ENCODE data around the gene VSIG4. TPM values are rescaled to one million over a fixed set of nuclear protein-coding genes. Genes with fewer than 3 reads are reported as not detected.

Gene VSIG4
- total RNA-seq, 4 donors from 2014 or later: 8.7 to 20.4 (median 14.7) TPM

GRCh38 chrX:66024092-66024467 lies 15.8 kb downstream of the VSIG4 start:
- Histone ChIP-seq H3K27ac (no peak overlapping the region), H3K4me1 (no peaks in the 10 kb centered on the region), H3K27me3 (no peaks in the 10 kb centered on the region), H3K36me3 (no peaks in the 10 kb centered on the region), H3K4me3 (no peak overlapping the region), H3K9me3 (no peaks in the 10 kb centered on the region)
- TF ChIP-seq CTCF (IDR thresholded peaks at IDR 0.05) (no peak), POLR2AphosphoS5 (IDR thresholded peaks at IDR 0.05) (no peak), POLR2A (IDR thresholded peaks at IDR 0.05) (no peak), EP300 (IDR thresholded peaks at IDR 0.05) (no peak)
- 56% methylated on average over 1 of the region's 1 CpG for WGBS
- no peak for DNase-seq (ENCODE audit: low spot score in 2 of 2)

GRCh38 chrX:66023385-66024091 lies 16.3 kb downstream of the VSIG4 start:
- Histone ChIP-seq H3K36me3 (no peaks in the 10 kb centered on the region), H3K4me3 (no peak overlapping the region), H3K9me3 (no peaks in the 10 kb centered on the region), H3K27ac (no peak overlapping the region), H3K4me1 (no peaks in the 10 kb centered on the region), H3K27me3 (no peaks in the 10 kb centered on the region)
- DNase-seq (ENCODE audit: low spot score in 2 of 2): no peak
- TF ChIP-seq POLR2A (IDR thresholded peaks at IDR 0.05) (no peak), CTCF (IDR thresholded peaks at IDR 0.05) (no peak), POLR2AphosphoS5 (IDR thresholded peaks at IDR 0.05) (no peak), EP300 (IDR thresholded peaks at IDR 0.05) (no peak)
- 84% methylated on average over 5 of the region's 5 CpGs for WGBS

GRCh38 chrX:66022632-66023384 lies 17.1 kb downstream of the VSIG4 start:
- Histone ChIP-seq H3K4me3 (no peak overlapping the region), H3K4me1 (no peaks in the 10 kb centered on the region), H3K9me3 (no peaks in the 10 kb centered on the region), H3K27ac (no peak overlapping the region), H3K36me3 (no peaks in the 10 kb centered on the region), H3K27me3 (no peaks in the 10 kb centered on the region)
- no peak for DNase-seq (ENCODE audit: low spot score in 2 of 2)
- 63% methylated on average over 5 of the region's 5 CpGs for WGBS
- TF ChIP-seq CTCF (IDR thresholded peaks at IDR 0.05) (no peak), EP300 (IDR thresholded peaks at IDR 0.05) (no peak), POLR2AphosphoS5 (IDR thresholded peaks at IDR 0.05) (no peak), POLR2A (IDR thresholded peaks at IDR 0.05) (no peak)

- no peak overlapping the region for H3K4me3 ChIP-seq
- H3K27me3 ChIP-seq: no peaks in the 10 kb centered on the region
- no peak for DNase-seq (ENCODE audit: low spot score in 2 of 2)
- TF ChIP-seq POLR2A (IDR thresholded peaks at IDR 0.05): no peak
- no peak for TF ChIP-seq EP300 (IDR thresholded peaks at IDR 0.05)
- TF ChIP-seq POLR2AphosphoS5 (IDR thresholded peaks at IDR 0.05): no peak
- no peak for TF ChIP-seq CTCF (IDR thresholded peaks at IDR 0.05)
- 86% methylated on average over 9 of the region's 9 CpGs for WGBS
- H3K9me3 ChIP-seq: no peaks in the 10 kb centered on the region
- H3K4me1 ChIP-seq: no peaks in the 10 kb centered on the region
- H3K36me3 ChIP-seq: no peaks in the 10 kb centered on the region
- no peak overlapping the region for H3K27ac ChIP-seq
These were observed 17.9 kb downstream of the VSIG4 start for GRCh38 chrX:66021765-66022631.

- H3K4me3 ChIP-seq: no peak overlapping the region
- H3K4me1 ChIP-seq: no peaks in the 10 kb centered on the region
- 69% methylated on average over 1 of the region's 1 CpG for WGBS
- H3K36me3 ChIP-seq: no peaks in the 10 kb centered on the region
- no peak for DNase-seq (ENCODE audit: low spot score in 2 of 2)
- no peaks in the 10 kb centered on the region for H3K27me3 ChIP-seq
- H3K27ac ChIP-seq: no peak overlapping the region
- TF ChIP-seq EP300 (IDR thresholded peaks at IDR 0.05): no peak
- TF ChIP-seq POLR2A (IDR thresholded peaks at IDR 0.05): no peak
- TF ChIP-seq CTCF (IDR thresholded peaks at IDR 0.05): no peak
- TF ChIP-seq POLR2AphosphoS5 (IDR thresholded peaks at IDR 0.05): no peak
- H3K9me3 ChIP-seq: no peaks in the 10 kb centered on the region
These were observed 18.5 kb downstream of the VSIG4 start for GRCh38 chrX:66021401-66021764.
